HTR-8/SVneo (cell line): ENCODE results near the gene APOA4.

ENCODE experiments used
- DNase-seq: peaks from one replicate; pipeline ENCODE4 v3.0.0; 2011; ENCODE audit warnings: low spot score, mixed read lengths; ENCODE audit not compliant: insufficient read length
- FAIRE-seq: peaks from 2 replicates; lab custom pipeline; 2011; peaks lifted over from hg19 to GRCh38; lab: Jason Lieb, UNC

Gene APOA4

GRCh38 chr11:116823031-116823843 is at the start of gene APOA4:
Gene APOA4, minus strand, starts transcription at chr11:116823304. Its CDS starts 113 bp downstream, at chr11:116823191.
- DNase-seq (no peak), FAIRE-seq (no peak)

DNA sequence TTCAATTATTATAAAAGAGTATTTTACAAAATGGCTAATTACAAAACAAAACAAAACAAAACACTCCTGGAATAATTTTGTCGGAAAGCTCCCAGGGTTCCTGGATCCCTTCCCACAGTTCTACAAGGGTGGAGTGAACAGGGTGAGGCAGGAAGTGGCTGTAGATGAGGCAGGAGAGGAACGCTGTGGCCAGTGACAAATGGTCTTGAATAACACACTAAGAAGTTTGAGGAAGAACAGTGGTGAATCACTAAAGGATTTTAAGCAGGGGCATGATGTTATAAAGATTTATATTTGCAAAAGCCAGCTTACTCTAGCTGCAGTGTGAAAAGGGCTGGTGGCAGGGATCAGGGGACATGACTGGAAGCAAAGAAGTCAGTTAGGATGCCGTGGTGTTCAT is 48.1 kb upstream of the APOA4 start:
- DNase-seq (no peak), FAIRE-seq (no peak)

GRCh38 chr11:116870054-116870453 is 47.0 kb upstream of the APOA4 start:
- DNase-seq (no peak), FAIRE-seq (no peak)

GRCh38 chr11:116869610-116870009 is 46.5 kb upstream of the APOA4 start:
- DNase-seq (no peak), FAIRE-seq (no peak)

DNA sequence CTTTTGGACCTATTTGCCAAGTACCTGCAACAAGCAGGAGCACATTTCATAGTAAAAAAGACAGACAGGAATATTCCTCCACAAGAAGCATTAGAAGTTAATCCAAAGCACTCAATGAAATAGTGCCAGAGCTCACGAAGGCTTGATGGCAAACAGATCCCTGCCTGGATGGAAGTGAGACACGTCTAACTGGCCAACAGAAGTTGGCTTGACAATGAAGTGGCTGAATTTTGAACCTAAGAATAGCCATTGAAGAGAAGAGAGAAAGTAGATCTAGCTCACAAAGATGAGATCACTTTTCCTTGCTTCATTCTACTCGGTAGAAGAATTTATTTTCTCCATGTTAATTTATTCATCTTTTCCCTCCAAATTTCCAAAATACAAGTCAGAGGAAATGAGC is 45.0 kb upstream of the APOA4 start:
- no peak for FAIRE-seq
- DNase-seq, result no peak

DNA sequence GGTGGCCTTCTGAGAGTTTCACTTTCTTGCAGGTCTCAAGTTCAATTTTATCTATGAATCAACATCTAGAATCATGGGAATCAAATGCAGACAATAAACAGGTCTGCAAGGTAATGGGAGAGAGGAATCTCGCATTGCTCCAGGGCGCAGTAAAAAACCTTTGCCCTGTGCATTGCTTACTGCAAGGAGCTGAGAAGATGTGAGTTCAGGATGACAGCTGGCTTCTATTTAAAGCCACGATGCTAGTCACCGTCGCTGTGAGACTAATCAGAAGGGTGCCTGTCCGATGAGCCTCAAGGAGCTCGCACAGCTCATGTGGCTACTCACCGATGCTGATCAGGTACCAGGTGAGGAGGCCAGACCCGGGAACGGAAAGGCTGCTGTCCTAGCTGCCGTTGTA is 44.5 kb upstream of the APOA4 start:
- FAIRE-seq (no peak), DNase-seq (no peak)

- DNase-seq (no peak), FAIRE-seq (no peak)
These were observed 43.8 kb upstream of the APOA4 start for GRCh38 chr11:116866804-116867455.

GRCh38 chr11:116865696-116866095 is 42.6 kb upstream of the APOA4 start:
- FAIRE-seq (no peak), DNase-seq (no peak)

- no peak for FAIRE-seq
These were observed 41.4 kb upstream of the APOA4 start for GRCh38 chr11:116864531-116864930.

DNA sequence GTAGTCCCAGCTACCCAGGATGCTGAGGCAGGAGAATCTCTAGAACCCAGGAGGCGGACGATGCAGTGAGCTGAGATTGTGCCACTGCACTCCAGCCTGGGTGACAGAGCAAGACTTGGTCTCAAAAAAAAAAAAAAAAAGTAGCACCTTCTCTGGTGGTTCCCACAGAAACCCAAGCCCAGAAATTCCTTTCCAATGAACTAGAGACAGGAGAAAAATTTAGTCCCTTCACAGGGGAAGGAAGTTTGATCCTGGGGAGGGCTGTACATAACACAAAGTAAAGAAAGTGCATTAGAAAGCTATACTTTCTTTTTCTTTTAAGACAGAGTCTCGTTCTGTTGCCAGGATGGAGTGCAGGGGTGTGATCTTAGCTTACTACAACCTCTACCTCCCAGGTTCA is 39.8 kb upstream of the APOA4 start:
- FAIRE-seq (no peak), DNase-seq (no peak)

More at GRCh38 chr11:116864531-116864930, 41.4 kb upstream of the APOA4 start:
- DNase-seq, result no peak

DNA sequence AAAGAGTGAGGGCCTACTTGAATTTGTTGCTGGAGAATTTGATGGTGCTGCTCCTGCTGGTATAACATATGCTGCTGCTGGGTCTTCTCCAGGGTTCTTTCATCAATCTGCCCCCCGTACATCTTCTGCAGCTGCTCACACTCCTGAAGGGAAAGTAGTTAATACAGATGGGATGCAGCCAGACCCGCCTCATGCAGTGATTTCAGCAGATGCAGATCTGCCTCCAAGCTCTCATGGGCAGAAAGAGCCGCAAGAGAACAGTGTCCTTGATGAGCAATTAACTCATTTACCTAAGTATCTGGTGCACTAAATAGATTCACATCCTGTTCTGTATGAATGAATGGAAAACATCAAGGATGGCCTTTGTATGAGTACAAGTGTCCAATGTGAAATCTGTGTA is 39.1 kb upstream of the APOA4 start:
- FAIRE-seq, result no peak
- no peak for DNase-seq

DNA sequence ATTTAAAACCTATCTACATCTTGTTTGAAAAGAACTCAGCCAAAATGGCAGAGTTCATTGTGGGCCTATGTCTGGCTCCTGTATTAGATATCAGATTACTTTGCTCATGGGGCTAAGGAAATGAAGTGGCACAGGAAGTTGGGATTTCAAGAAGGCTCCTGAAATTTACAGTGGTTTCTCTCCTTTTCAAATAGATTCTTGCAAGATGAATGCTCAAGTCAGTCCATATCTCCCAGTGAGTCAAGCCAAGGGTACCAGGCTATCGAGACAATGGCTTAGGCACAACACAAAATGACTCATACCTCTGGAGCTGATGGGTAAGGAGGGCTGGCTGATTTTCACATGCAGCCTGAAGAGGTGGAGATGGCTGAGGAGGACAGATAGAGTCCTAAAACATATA is 38.4 kb upstream of the APOA4 start:
- no peak for FAIRE-seq
- no peak for DNase-seq

GRCh38 chr11:116860303-116860702 is 37.2 kb upstream of the APOA4 start:
- FAIRE-seq (no peak), DNase-seq (no peak)

DNA sequence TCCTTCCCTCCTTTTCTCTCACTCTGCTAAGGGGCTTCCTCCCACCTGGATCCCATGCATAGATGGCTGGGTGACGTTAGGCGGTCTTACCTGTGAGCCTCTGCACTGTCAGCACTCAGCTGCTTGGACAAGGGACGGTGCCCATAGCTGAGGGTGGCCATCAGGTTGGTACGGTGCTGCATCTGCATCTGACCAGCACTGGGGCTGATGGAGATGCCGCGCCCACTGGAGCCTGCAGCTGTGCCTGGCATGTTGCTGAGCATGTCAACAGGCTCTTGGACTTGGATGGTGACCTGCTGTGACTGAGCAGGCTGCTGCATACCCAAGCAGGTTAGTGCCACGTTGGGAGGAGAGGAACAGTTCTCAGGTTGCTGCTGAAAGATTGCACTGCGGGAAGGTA is 36.1 kb upstream of the APOA4 start:
- DNase-seq (no peak), FAIRE-seq (no peak)

- FAIRE-seq (no peak), DNase-seq (no peak)
These were observed 34.8 kb upstream of the APOA4 start for GRCh38 chr11:116857936-116858335.

DNA sequence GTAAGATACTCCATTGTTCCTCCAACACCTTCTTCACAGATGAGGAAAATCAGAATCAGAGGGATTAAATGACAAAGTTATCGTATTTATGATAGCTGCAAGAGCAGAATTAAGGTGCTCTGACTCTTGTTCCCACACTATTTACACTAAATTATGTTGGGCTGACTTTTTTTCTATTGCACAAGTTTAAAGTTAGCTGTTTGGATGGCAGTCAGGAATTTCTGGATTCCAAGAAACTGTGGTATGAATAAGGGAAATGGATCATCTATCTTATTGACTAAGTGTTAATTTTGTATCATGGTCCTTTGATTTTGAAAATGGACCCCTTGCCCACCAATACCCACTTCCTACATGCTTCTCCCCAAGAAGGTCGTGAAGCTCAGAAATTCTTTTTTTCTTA is 34.2 kb upstream of the APOA4 start:
- FAIRE-seq (no peak), DNase-seq (no peak)

GRCh38 chr11:116856423-116856822 is 33.3 kb upstream of the APOA4 start:
- no peak for DNase-seq
- FAIRE-seq, result no peak

DNA sequence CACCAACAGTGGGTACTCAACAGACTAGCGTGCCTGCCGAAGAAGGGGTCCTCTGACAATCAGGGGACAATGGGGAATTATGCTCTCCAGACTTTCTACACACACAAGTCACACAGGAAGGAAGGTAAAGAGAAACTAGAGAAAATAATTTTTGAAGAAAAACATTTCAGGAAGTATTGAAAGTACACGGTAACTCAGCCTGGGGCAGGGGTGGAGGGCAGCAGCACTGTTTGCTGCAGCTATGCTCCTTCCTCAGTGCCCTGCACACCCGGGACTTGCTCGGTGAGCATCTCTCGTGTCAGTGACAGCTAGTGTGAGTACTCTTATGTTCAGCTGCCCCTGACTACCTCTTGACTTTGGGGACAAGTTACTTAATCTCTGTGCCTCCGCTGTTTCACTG is 32.3 kb upstream of the APOA4 start:
- no peak for FAIRE-seq

GRCh38 chr11:116853461-116854073 is 30.5 kb upstream of the APOA4 start:
- no peak for FAIRE-seq
- peak; percentile 68 for DNase-seq

More for the DNA sequence above, 32.3 kb upstream of the APOA4 start:
- DNase-seq, result no peak

DNA sequence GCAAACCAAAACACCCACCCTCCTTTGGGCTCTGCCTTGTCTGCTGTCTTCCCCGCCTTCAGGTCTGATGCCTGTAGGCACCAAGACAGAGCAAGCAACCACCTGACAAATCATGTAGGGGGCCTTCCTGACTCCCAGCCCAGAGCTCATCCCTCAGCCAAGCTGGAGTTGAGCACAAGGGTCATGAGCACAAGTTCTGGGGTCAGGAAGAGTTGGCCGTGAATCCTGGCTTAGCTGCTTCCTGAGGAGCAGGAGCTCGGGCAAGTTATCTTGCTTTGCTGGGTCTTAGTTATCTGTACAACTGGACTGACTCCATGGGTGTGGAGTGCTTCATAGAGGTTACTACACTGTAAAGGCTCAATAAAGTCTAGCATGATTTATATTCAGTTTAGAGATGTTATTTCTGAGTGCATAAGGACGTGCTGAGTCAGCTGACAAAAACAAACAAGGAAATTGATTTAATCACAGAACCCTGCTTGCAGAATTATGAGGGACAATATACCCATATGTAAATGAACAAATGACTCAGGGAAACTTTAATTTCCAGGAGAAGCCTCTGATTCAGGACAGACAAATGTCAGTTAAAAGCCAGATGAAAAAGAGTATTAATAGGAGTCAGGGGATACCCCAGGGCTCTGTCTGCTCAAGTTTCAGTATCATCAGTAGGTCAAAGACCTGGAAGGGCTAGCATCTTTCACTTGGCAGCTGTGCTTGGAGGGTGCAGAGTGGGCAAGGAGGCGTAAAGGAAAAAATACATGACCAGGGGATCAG is 29.3 kb upstream of the APOA4 start:
- peak; percentile 37 for DNase-seq
- no peak for FAIRE-seq

DNA sequence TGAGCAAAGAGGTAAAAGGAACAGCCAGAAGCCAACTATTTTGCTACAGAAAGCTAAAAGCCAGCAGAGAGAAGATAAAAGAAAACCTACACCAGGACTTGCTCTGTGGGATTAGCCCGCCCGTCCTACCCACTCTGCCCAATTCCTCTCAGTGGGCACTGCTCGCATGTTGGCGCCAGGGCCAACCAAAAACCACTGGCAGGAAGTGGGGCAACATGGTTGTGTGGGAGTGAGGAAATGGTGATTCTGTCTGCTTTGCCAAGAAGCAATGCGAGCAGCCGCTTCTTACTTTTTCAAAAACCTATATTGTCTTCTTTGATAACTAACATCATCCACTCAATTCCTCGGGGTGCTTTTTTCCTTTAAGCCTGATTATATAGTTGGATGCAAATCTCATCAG is 28.5 kb upstream of the APOA4 start:
- FAIRE-seq, result no peak

More for the DNA sequence above, 28.5 kb upstream of the APOA4 start:
- no peak for DNase-seq
